ENCODE data around the gene PAPPA.
A peak's percentile ranks its signal among the peaks of the same experiment; 100 is the strongest.

PAPPA gene

DNA sequence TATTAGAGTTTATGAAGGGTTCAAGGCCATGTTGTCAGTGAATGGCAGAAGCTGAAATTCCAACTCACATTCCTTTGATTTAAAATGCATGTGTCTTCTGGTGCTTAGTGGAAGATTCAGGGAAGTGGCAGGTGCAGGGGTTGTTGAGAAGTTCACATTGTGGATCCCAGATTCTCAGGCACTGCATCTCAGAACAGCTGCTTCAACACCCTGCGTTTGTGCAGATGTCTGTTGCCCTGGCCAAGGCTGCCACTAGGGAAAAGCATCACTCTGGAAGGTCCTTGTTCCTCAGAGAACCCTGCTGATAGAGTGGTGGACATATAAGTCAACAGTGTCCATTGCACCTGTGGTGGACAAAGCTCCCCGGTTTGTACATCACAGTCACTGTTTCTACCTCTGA is 162.7 kb downstream of the PAPPA start:
- H3K9me3 ChIP-seq (ENCODE audit: low read length) = no peaks in the 10 kb centered on the region
- H2AFZ ChIP-seq (ENCODE audit: low read depth, low read length) = no peak overlapping the region
- H3K4me3 ChIP-seq (ENCODE audit: low read length) = no peak overlapping the region
- no peaks in the 10 kb centered on the region for H3K27me3 ChIP-seq (ENCODE audit: insufficient read depth, low read length)
- H3K36me3 ChIP-seq (ENCODE audit: insufficient read depth, low read length) = no peaks in the 10 kb centered on the region
- H3K4me1 ChIP-seq (ENCODE audit: insufficient read depth, low read length) = peaks cover 24% of the 10 kb centered on the region

DNA sequence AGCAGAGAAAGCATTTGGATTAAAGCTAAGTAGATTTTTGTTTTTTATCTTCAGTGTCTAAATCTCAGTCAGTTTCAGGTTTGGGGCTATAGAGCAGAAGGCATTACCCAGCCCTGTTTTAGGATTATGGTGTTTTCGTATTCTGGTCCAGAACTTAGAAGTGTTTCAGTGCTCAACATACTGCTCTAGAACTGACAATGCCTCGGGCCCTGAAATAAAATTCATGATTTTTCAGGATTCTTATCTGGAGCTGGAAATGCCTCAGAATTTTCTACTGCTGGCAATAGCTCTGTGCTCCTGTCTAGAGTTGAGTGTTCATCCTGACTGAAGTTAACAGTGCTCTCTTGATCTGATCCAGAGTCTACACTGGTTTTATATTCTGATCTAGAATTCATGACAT is 163.9 kb downstream of the PAPPA start:
- no peak overlapping the region for H2AFZ ChIP-seq (ENCODE audit: low read depth, low read length)
- H3K4me3 ChIP-seq (ENCODE audit: low read length) = no peak overlapping the region
- no peaks in the 10 kb centered on the region for H3K27me3 ChIP-seq (ENCODE audit: insufficient read depth, low read length)
- no peaks in the 10 kb centered on the region for H3K9me3 ChIP-seq (ENCODE audit: low read length)
- peaks cover 26% of the 10 kb centered on the region for H3K4me1 ChIP-seq (ENCODE audit: insufficient read depth, low read length)
- no peaks in the 10 kb centered on the region for H3K36me3 ChIP-seq (ENCODE audit: insufficient read depth, low read length)

DNA sequence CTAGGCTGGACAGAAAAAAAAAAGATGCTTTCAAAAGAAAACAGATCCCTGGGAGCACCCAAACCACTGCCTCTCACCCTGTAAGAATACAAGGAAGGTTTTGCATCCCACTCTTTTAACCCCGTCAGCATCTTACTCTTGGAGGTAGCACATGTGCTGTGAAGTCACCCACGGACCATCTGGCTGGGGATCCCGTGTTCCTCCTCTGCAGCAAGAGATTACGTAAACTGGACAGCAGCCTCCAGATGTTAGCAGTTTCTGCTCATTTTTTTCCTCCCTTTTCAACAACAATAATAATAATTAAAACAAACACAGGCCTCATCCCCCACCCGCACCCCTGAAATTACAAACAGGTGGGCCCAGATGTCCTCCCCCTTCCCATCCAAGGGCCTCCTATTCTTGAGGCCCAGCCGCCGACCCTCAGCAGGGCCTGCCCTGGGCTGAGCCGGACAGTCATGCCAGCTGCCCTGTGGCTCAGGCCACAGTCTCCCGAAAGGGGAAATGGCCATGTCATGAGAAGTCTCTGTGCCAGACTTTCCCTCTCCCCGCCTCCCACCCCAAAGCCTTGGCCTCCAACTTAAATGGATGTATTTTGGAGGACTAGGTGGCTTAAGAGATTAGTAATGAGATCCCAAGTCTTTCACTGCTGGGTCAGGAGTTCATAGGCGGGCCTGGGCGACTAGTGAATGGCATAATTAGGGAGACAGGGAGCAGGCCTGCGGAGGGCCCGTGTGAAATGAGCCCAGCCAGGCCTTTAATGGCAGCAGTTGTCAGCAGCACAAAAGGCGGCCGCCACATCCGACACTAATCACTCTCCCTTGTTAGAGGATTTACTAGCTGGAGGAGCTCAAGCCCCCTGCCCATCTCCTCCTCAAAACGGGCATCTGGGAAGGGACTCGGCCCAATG is 165.1 kb downstream of the PAPPA start:
- Histone ChIP-seq H3K4me3 (ENCODE audit: low read length) (no peak overlapping the region), H3K4me1 (ENCODE audit: insufficient read depth, low read length) (peaks cover 38% of the 10 kb centered on the region), H3K27me3 (ENCODE audit: insufficient read depth, low read length) (no peaks in the 10 kb centered on the region), H3K9me3 (ENCODE audit: low read length) (no peaks in the 10 kb centered on the region), H3K36me3 (ENCODE audit: insufficient read depth, low read length) (no peaks in the 10 kb centered on the region), H2AFZ (ENCODE audit: low read depth, low read length) (peak overlapping the region; percentile 23)

DNA sequence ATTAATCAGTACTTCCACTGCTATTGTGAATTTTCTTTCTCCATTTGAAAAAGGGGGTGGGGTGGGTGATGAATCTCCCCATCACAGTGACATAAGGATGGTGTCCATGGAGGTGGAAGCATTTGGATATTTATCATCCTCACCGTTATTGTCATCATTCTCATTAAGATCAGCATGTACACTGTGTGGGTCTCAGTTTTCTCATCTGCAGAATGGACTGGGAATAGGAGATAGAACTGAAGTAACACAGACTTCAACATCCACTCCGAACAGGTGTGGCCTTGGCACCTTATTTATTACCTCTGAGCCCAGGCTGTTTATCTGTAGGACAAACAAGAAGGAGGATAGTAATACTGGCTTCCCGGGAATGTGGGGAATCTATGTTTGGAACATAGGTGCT is 165.9 kb downstream of the PAPPA start:
- Histone ChIP-seq H3K27me3 (ENCODE audit: insufficient read depth, low read length) (no peaks in the 10 kb centered on the region), H3K4me1 (ENCODE audit: insufficient read depth, low read length) (peaks cover 41% of the 10 kb centered on the region)

DNA sequence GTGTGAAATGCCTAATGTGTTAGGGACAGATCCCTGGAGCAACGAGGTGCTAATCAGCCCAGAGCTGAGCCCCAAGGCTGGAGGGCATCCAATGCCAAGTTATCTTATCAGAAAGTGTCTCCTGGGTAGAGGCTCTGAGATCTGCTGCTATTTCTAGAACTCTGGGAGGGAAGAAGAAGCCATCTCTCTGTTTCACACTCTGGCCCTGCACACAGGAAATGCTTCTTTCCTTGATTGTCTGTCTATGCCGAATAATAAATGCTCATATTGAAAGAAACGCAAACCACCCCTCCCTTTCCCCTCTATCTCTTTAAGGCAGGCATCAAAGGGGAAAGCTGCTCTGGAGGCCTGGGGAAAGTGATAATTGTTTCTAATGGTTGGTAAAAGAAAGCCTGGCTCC is 166.7 kb downstream of the PAPPA start:
- no peaks in the 10 kb centered on the region for H3K27me3 ChIP-seq (ENCODE audit: insufficient read depth, low read length)
- peaks cover 41% of the 10 kb centered on the region for H3K4me1 ChIP-seq (ENCODE audit: insufficient read depth, low read length)
- H3K36me3 ChIP-seq (ENCODE audit: insufficient read depth, low read length) = no peaks in the 10 kb centered on the region
- no peak overlapping the region for H2AFZ ChIP-seq (ENCODE audit: low read depth, low read length)
- H3K9me3 ChIP-seq (ENCODE audit: low read length) = no peaks in the 10 kb centered on the region
- H3K4me3 ChIP-seq (ENCODE audit: low read length) = no peak overlapping the region

More for the DNA sequence above, 165.9 kb downstream of the PAPPA start:
- Histone ChIP-seq H2AFZ (ENCODE audit: low read depth, low read length) (peak overlapping the region; percentile 23), H3K36me3 (ENCODE audit: insufficient read depth, low read length) (no peaks in the 10 kb centered on the region), H3K4me3 (ENCODE audit: low read length) (no peak overlapping the region), H3K9me3 (ENCODE audit: low read length) (no peaks in the 10 kb centered on the region)

DNA sequence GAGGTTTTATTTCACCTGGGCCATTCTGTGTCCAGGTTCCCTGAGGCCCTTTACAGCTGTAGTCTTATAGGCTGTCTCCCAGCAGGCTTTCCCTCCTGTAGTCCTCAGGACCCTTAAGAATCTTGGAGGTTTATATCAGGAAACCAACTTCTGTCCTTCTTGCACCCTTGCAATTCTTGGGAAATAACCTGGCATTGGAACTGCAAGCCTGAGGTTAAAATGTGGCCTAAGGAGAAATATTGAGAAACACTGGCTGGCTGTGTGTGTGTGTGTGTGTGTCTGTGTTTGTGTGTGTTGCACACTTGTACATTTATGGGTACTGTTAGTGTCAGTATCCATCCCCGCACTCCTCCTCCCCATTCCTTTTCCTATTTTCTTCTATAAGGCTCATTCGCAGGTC is 168.9 kb downstream of the PAPPA start:
- Histone ChIP-seq H3K36me3 (ENCODE audit: insufficient read depth, low read length) (no peaks in the 10 kb centered on the region), H2AFZ (ENCODE audit: low read depth, low read length) (no peak overlapping the region), H3K4me3 (ENCODE audit: low read length) (no peak overlapping the region), H3K9me3 (ENCODE audit: low read length) (no peaks in the 10 kb centered on the region), H3K27me3 (ENCODE audit: insufficient read depth, low read length) (no peaks in the 10 kb centered on the region), H3K4me1 (ENCODE audit: insufficient read depth, low read length) (peaks cover 41% of the 10 kb centered on the region)

DNA sequence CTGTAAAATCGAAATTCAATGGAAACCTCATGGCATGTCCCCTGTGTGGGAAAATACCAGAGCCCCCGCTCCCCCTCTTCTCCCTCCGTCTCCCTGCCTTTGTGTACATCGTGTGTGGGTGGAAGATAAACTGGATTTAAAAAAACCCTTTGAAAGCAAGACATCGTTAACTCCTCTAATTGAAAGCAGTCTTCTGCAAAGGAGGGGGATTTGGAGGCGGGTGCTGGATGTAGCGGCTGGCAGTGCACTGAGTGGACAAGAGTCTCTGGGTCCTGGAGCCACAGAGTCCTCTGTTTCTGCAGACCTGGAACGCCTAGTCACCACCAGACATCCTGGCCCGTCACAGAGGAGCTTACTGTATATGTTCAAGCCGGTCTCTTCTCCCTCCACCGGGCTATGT is 169.4 kb downstream of the PAPPA start:
- H3K36me3 ChIP-seq (ENCODE audit: insufficient read depth, low read length) = no peaks in the 10 kb centered on the region
- H3K4me1 ChIP-seq (ENCODE audit: insufficient read depth, low read length) = peaks cover 45% of the 10 kb centered on the region
- H2AFZ ChIP-seq (ENCODE audit: low read depth, low read length) = no peak overlapping the region
- H3K4me3 ChIP-seq (ENCODE audit: low read length) = no peak overlapping the region
- H3K27me3 ChIP-seq (ENCODE audit: insufficient read depth, low read length) = no peaks in the 10 kb centered on the region
- no peaks in the 10 kb centered on the region for H3K9me3 ChIP-seq (ENCODE audit: low read length)

DNA sequence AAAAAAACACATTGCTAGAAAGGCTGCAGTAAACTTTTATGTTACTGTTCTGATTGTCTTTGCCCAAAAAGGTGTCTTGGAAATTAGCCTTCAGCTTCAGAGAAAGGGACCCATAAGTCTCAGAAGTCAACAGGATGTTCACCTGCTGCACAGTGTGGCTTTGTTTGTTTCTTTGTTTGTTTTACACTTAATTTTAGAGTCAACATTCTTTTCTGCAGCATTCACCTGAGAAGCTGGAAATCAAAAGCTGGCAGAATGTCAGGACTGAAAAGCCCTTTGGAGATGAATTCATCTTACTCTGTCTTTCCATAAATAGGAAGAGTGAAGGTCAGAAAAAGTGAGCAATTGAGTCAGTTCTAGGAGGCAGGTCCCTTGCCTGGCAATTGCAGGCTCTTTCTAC is 170.0 kb downstream of the PAPPA start:
- H3K4me3 ChIP-seq (ENCODE audit: low read length) = no peak overlapping the region
- no peaks in the 10 kb centered on the region for H3K36me3 ChIP-seq (ENCODE audit: insufficient read depth, low read length)
- no peaks in the 10 kb centered on the region for H3K9me3 ChIP-seq (ENCODE audit: low read length)
- H3K27me3 ChIP-seq (ENCODE audit: insufficient read depth, low read length) = no peaks in the 10 kb centered on the region
- peaks cover 45% of the 10 kb centered on the region for H3K4me1 ChIP-seq (ENCODE audit: insufficient read depth, low read length)
- no peak overlapping the region for H2AFZ ChIP-seq (ENCODE audit: low read depth, low read length)

DNA sequence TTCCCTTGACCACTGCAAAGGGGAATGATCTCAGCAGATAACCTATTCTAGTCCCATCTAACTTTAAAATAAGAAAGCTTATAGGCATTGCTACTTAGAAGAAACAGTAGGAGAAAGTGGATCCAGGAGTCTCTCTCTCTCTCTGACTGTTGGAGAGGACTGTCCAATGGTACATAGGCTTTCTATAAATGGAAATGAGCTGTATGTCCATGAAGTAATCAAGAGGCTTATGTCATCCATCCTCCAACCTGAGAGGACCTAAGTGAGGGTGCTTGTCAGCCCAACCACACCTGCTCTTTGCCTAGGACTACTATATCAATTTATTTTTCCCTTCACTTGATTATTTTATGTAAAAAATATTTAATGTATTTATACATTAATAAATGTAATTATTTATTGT is 172.3 kb downstream of the PAPPA start:
- Histone ChIP-seq H3K36me3 (ENCODE audit: insufficient read depth, low read length) (no peaks in the 10 kb centered on the region), H3K9me3 (ENCODE audit: low read length) (no peaks in the 10 kb centered on the region), H3K4me1 (ENCODE audit: insufficient read depth, low read length) (peaks cover 24% of the 10 kb centered on the region), H3K4me3 (ENCODE audit: low read length) (no peak overlapping the region), H3K27me3 (ENCODE audit: insufficient read depth, low read length) (no peaks in the 10 kb centered on the region), H2AFZ (ENCODE audit: low read depth, low read length) (no peak overlapping the region)

DNA sequence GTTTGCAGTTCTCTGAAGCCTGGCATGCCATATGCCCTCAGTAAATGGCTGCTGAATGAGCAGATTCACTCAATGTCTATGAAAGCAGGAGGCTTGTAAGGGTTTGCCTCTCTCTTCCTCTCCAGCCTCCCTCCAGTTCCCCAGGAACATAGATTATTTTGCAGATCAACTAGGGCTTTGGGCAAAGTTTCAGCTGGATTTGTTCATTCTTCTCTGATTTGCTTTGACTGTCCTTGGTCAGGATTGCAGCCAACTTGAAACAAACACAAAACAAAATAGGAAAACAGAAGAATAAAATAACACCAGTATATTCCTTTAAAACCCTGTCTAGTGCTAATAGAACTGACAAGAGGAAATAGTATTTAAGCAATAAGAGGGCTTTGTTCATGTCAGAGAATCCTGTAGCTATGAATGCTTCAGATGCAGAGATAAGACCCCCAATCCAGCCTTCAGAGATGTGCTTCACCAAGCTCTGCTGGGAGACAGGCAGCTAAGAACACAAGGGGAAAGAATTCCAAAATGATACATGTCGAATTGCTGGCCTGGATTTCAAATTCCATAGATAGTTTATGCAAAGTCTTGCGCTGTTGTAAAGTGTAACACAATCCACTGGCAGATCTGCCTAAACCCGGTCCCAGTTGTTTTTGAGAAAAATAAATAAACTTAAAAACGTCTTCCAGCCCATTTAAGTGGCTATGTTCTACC is 174.3 kb downstream of the PAPPA start:
- Histone ChIP-seq H3K9me3 (ENCODE audit: low read length) (no peaks in the 10 kb centered on the region), H3K36me3 (ENCODE audit: insufficient read depth, low read length) (no peaks in the 10 kb centered on the region), H2AFZ (ENCODE audit: low read depth, low read length) (no peak overlapping the region), H3K4me1 (ENCODE audit: insufficient read depth, low read length) (peaks cover 22% of the 10 kb centered on the region), H3K27me3 (ENCODE audit: insufficient read depth, low read length) (no peaks in the 10 kb centered on the region), H3K4me3 (ENCODE audit: low read length) (no peak overlapping the region)

DNA sequence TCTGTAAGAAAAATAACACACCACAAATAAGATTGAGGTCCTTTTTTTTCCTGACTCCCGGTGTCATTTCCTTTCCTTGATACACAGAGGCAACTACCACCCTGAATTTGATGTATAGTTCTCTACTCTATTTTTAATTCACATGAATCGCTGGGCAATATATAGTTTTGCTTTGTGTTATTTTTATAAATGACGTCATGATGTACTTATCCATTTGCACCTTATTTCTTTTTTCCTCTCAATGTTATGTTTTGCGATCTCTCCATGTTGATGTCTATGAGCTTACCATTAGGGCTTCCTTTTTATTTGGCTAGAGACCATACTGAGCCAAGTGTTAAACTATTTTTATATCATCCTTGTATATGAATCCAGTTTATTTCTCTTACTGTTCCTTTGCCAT is 175.9 kb downstream of the PAPPA start:
- Histone ChIP-seq H3K36me3 (ENCODE audit: insufficient read depth, low read length) (no peaks in the 10 kb centered on the region), H3K4me3 (ENCODE audit: low read length) (no peak overlapping the region), H3K27me3 (ENCODE audit: insufficient read depth, low read length) (no peaks in the 10 kb centered on the region), H3K4me1 (ENCODE audit: insufficient read depth, low read length) (peaks cover 27% of the 10 kb centered on the region), H3K9me3 (ENCODE audit: low read length) (no peaks in the 10 kb centered on the region), H2AFZ (ENCODE audit: low read depth, low read length) (no peak overlapping the region)

DNA sequence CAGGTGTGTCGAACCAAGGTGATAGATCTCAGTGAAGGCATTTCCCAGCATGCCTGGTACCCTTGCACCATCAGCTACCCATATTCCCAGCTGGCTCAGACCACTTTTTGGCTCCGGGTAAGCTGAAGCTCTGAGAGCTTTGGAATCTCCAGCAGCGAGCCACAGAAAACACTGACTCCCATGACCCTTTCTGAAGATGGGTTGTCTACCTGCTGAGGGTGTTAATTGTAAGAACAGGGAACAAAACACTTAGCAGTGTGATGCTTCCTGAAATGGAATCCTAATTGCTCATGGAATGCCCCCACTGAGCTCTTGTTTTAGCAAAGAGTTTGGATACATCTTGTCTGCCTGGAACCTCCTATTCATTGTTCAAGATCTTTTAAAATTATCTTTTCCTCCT is 177.7 kb downstream of the PAPPA start:
- Histone ChIP-seq H3K4me1 (ENCODE audit: insufficient read depth, low read length) (peaks cover 44% of the 10 kb centered on the region), H3K9me3 (ENCODE audit: low read length) (no peaks in the 10 kb centered on the region), H3K36me3 (ENCODE audit: insufficient read depth, low read length) (no peaks in the 10 kb centered on the region), H3K27me3 (ENCODE audit: insufficient read depth, low read length) (no peaks in the 10 kb centered on the region), H3K4me3 (ENCODE audit: low read length) (no peak overlapping the region), H2AFZ (ENCODE audit: low read depth, low read length) (no peak overlapping the region)

DNA sequence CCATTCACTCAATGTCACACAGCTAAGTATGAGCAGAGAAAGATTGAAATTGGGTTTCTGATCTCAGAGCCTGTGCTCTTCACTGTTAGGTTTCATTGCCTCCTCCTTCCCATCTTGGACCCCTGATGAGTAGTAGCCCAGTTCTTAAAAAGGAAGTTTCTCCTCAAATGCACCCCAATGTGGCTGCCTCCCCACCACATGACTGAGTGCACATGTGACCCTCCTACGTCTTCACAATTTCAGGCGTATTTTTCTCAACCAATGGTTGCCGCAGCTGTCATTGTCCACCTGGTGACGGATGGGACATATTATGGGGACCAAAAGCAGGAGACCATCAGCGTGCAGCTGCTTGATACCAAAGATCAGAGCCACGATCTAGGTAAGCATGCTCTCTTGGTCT is 178.5 kb downstream of the PAPPA start:
- Histone ChIP-seq H3K36me3 (ENCODE audit: insufficient read depth, low read length) (no peaks in the 10 kb centered on the region), H3K4me1 (ENCODE audit: insufficient read depth, low read length) (peaks cover 52% of the 10 kb centered on the region), H3K27me3 (ENCODE audit: insufficient read depth, low read length) (no peaks in the 10 kb centered on the region), H2AFZ (ENCODE audit: low read depth, low read length) (no peak overlapping the region), H3K4me3 (ENCODE audit: low read length) (no peak overlapping the region), H3K9me3 (ENCODE audit: low read length) (no peaks in the 10 kb centered on the region)

Data from neuron (in vitro differentiated cells).